ENCODE results near the gene UNKL. TPM values are rescaled to one million over a fixed set of nuclear protein-coding genes. Genes with fewer than 3 reads are reported as not detected.

UNKL gene
- total and polyA plus RNA-seq, 7 experiments from 2014 or later, result 4.0 to 152 (median 95.3) TPM

DNA sequence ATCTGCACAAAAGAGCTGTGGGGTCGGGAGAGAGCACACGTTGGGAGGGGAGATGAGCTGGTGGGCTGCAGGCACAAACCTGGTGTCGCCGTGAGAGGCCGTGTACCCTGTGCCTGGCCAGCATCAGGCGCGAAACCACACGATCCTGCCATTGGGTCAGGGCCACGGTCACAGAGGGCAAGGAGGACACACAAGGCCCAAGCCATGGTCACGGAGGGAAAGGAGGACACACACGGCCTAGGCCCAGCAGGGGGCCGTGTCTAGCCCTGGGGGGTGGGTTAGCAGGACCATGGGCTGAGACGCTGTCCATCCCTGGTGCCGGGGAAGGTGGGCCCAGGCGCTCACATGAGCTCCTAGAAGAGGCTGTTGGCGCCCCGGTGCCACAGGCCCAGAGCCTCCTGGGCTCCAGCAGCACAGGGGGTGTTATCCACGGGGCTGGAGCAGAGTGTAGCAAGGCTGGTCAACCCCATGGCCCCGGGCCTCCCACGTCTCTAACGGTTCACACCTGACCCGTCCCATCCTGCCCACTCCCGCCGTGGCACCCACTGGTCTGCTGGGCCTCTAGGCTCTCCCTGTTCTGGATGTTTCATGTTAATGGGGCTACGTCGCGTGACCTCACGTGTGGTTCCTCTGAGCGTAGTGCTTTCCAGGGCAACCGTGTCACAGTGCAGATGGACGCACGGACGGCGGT, 37.3 kb upstream of the UNKL start:
- no peaks in the 10 kb centered on the region for H3K4me1 Mint-ChIP-seq
- Histone ChIP-seq H3K4me1 (ENCODE audit: control insufficient read depth in 2 of 2, insufficient read depth in 2 of 2, low read length in 2 of 2) (no peaks in the 10 kb centered on the region), H3K27ac (ENCODE audit: low read depth, low read length) (no peak overlapping the region), H3K36me3 (ENCODE audit: control insufficient read depth in 2 of 3, insufficient read depth in 3 of 3, low read length in 3 of 3) (peaks cover 0 to 95% (median 4%) of the 10 kb centered on the region in 3 experiments), H3K9me3 (ENCODE audit: control insufficient read depth in 2 of 3, low read length in 3 of 3) (no peaks in the 10 kb centered on the region), H3K27me3 (ENCODE audit: control insufficient read depth in 2 of 2, insufficient read depth in 2 of 2, low read length in 2 of 2) (no peaks in the 10 kb centered on the region), H3K4me3 (ENCODE audit: low read length) (no peak overlapping the region)
- intact Hi-C loops (cut with micrococcal nuclease), result no loop called here
- ChIA-PET POLR2A (no interaction called here), CTCF (no interaction called here)
- DNase-seq (no peak), ATAC-seq (no peak)
- peak overlapping the region in 2 of 9 donors; percentile 41 to 70 for H3K27ac Mint-ChIP-seq
- H3K27me3 Mint-ChIP-seq, result no peaks in the 10 kb centered on the region
- peaks cover 0 to 8% (median 0%) of the 10 kb centered on the region in 5 donors for H3K36me3 Mint-ChIP-seq
- no peaks in the 10 kb centered on the region for H3K9me3 Mint-ChIP-seq
- H3K4me3 Mint-ChIP-seq, result no peak overlapping the region

GRCh38 chr16:1450841-1451240, 36.3 kb upstream of the UNKL start:
- no peaks in the 10 kb centered on the region for H3K27me3 Mint-ChIP-seq
- peaks cover 0 to 7% (median 0%) of the 10 kb centered on the region in 5 donors for H3K36me3 Mint-ChIP-seq
- ATAC-seq (no peak), DNase-seq (no peak)
- POLR2A ChIA-PET, result no interaction called here
- H3K4me1 ChIP-seq (ENCODE audit: control insufficient read depth in 2 of 2, insufficient read depth in 2 of 2, low read length in 2 of 2), result no peaks in the 10 kb centered on the region
- peaks cover 0 to 98% (median 4%) of the 10 kb centered on the region in 3 experiments for H3K36me3 ChIP-seq (ENCODE audit: control insufficient read depth in 2 of 3, insufficient read depth in 3 of 3, low read length in 3 of 3)
- H3K4me1 Mint-ChIP-seq, result no peaks in the 10 kb centered on the region
- CTCF ChIA-PET, result no interaction called here
- H3K4me3 ChIP-seq (ENCODE audit: low read length), result no peak overlapping the region
- H3K27me3 ChIP-seq (ENCODE audit: control insufficient read depth in 2 of 2, insufficient read depth in 2 of 2, low read length in 2 of 2), result no peaks in the 10 kb centered on the region
- H3K9me3 Mint-ChIP-seq, result no peaks in the 10 kb centered on the region
- no peaks in the 10 kb centered on the region for H3K9me3 ChIP-seq (ENCODE audit: control insufficient read depth in 2 of 3, low read length in 3 of 3)
- H3K27ac Mint-ChIP-seq, result no peak overlapping the region
- no peak overlapping the region for H3K27ac ChIP-seq (ENCODE audit: low read depth, low read length)
- intact Hi-C loops (cut with micrococcal nuclease), result no loop called here
- no peak overlapping the region for H3K4me3 Mint-ChIP-seq

DNA sequence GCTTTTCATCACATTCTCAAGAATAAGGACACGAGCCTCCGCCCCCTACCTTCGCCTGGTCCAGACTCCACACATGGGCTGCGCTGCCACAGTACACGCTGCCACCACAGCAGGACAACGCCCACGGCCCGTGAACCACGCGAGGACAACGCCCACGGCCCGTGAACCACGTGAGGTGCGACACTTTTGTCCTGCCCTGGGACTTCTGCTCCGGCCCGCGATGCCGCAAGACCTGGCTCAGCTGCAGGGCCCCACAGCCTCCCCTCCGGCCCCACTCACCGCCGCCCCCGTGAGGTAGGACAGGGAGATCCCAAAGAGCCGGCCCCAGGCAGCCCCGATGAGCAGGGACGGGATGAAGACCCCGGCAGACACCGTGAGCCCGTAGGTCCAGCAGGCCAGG, 35.7 kb upstream of the UNKL start:
- peaks cover 0 to 7% (median 0%) of the 10 kb centered on the region in 5 donors for H3K36me3 Mint-ChIP-seq
- no peaks in the 10 kb centered on the region for H3K9me3 Mint-ChIP-seq
- CTCF ChIA-PET, result no interaction called here

DNA sequence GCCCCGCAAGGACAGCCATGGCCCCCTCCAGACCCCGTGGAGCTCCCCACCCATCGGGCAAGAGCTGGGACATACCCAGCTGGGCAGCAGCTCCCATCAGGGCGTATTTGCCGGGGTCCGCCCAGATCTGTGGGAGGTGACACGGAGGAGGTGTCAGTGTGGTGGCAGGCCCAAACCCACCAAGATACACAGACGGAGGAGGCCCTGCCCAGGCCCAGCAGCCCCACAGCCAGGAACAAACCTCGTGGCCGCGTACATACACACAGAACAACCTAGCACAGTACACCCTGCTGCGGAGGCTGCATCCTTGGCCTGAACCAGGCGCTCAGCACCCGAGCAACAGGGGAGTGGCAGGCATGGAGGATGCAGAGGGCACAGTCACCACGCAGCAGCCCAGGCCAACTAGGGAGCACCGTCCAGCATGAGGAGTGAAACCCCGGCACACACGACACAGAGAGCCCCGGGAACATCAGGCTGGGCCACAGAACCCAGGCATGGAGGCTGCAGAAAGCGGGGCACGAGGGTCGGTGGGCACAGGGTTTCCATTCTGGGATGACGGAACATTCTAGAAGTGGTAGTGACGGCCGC, 34.8 kb upstream of the UNKL start:
- no peak overlapping the region for H3K4me3 ChIP-seq (ENCODE audit: low read length)
- ChIA-PET POLR2A (no interaction called here), CTCF (no interaction called here)
- ATAC-seq (no peak), DNase-seq (no peak)
- H3K27me3 ChIP-seq (ENCODE audit: control insufficient read depth in 2 of 2, insufficient read depth in 2 of 2, low read length in 2 of 2), result no peaks in the 10 kb centered on the region
- H3K27ac ChIP-seq (ENCODE audit: low read depth, low read length), result no peak overlapping the region
- no peaks in the 10 kb centered on the region for H3K4me1 Mint-ChIP-seq
- H3K36me3 ChIP-seq (ENCODE audit: control insufficient read depth in 2 of 3, insufficient read depth in 3 of 3, low read length in 3 of 3), result peaks cover 0 to 87% (median 4%) of the 10 kb centered on the region in 3 experiments
- intact Hi-C loops (cut with micrococcal nuclease), result no loop called here
- H3K9me3 ChIP-seq (ENCODE audit: control insufficient read depth in 2 of 3, low read length in 3 of 3), result no peaks in the 10 kb centered on the region
- no peak overlapping the region for H3K27ac Mint-ChIP-seq
- no peaks in the 10 kb centered on the region for H3K4me1 ChIP-seq (ENCODE audit: control insufficient read depth in 2 of 2, insufficient read depth in 2 of 2, low read length in 2 of 2)
- no peaks in the 10 kb centered on the region for H3K9me3 Mint-ChIP-seq
- H3K27me3 Mint-ChIP-seq, result no peaks in the 10 kb centered on the region
- no peak overlapping the region for H3K4me3 Mint-ChIP-seq
- peaks cover 0 to 7% (median 0%) of the 10 kb centered on the region in 5 donors for H3K36me3 Mint-ChIP-seq

More for the DNA sequence above, 35.7 kb upstream of the UNKL start:
- Histone ChIP-seq H3K9me3 (ENCODE audit: control insufficient read depth in 2 of 3, low read length in 3 of 3) (no peaks in the 10 kb centered on the region), H3K4me3 (ENCODE audit: low read length) (no peak overlapping the region), H3K27ac (ENCODE audit: low read depth, low read length) (no peak overlapping the region), H3K4me1 (ENCODE audit: control insufficient read depth in 2 of 2, insufficient read depth in 2 of 2, low read length in 2 of 2) (no peaks in the 10 kb centered on the region), H3K36me3 (ENCODE audit: control insufficient read depth in 2 of 3, insufficient read depth in 3 of 3, low read length in 3 of 3) (peaks cover 0 to 97% (median 4%) of the 10 kb centered on the region in 3 experiments), H3K27me3 (ENCODE audit: control insufficient read depth in 2 of 2, insufficient read depth in 2 of 2, low read length in 2 of 2) (no peaks in the 10 kb centered on the region)
- Mint-ChIP-seq H3K27me3 (no peaks in the 10 kb centered on the region), H3K4me1 (no peaks in the 10 kb centered on the region), H3K27ac (peak overlapping the region in 1 of 9 donors; percentile 59), H3K4me3 (no peak overlapping the region)
- POLR2A ChIA-PET, result no interaction called here
- intact Hi-C loops (cut with micrococcal nuclease), result no loop called here
- DNase-seq (no peak), ATAC-seq (no peak)

DNA sequence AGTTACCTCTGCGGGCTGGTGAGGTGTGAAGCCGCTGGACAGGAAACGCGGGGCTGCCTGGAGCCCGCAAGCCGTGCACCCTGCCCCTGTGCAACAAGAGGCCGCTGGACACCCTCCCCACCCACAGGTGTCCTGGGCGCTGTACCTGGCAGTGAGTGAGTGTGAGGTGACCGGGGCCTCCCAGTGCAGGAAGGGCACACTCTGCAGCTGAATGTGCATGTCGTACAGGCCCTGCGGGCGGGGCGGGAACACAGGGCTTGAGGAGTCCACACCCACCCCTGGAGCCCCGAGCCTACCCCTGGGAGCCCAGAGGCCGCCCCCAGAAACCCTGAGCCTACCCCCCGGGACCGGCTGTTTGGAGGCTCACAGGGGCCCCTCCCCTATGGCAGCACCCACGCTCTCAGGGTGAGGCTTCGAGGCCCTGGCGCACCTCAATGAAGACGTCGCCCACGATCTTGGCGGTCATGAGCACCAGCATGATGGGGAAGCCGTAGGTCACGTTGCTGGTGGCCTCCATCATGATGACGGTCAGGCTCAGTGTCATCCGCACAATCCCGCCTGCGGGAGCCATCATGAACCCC, 34.1 kb upstream of the UNKL start:
- CTCF ChIA-PET, result no interaction called here
- no peaks in the 10 kb centered on the region for H3K4me1 Mint-ChIP-seq
- no peaks in the 10 kb centered on the region for H3K27me3 Mint-ChIP-seq
- Histone ChIP-seq H3K4me1 (ENCODE audit: control insufficient read depth in 2 of 2, insufficient read depth in 2 of 2, low read length in 2 of 2) (no peaks in the 10 kb centered on the region), H3K27me3 (ENCODE audit: control insufficient read depth in 2 of 2, insufficient read depth in 2 of 2, low read length in 2 of 2) (no peaks in the 10 kb centered on the region), H3K27ac (ENCODE audit: low read depth, low read length) (no peak overlapping the region), H3K9me3 (ENCODE audit: control insufficient read depth in 2 of 3, low read length in 3 of 3) (no peaks in the 10 kb centered on the region), H3K36me3 (ENCODE audit: control insufficient read depth in 2 of 3, insufficient read depth in 3 of 3, low read length in 3 of 3) (peaks cover 0 to 81% (median 3%) of the 10 kb centered on the region in 3 experiments), H3K4me3 (ENCODE audit: low read length) (no peak overlapping the region)
- H3K27ac Mint-ChIP-seq, result no peak overlapping the region
- peaks cover 0 to 7% (median 0%) of the 10 kb centered on the region in 5 donors for H3K36me3 Mint-ChIP-seq
- DNase-seq (no peak), ATAC-seq (no peak)
- POLR2A ChIA-PET, result no interaction called here
- intact Hi-C loops (cut with micrococcal nuclease), result no loop called here
- no peak overlapping the region for H3K4me3 Mint-ChIP-seq
- H3K9me3 Mint-ChIP-seq, result no peaks in the 10 kb centered on the region

- H3K36me3 Mint-ChIP-seq, result peaks cover 0 to 7% (median 0%) of the 10 kb centered on the region in 5 donors
- CTCF ChIA-PET, result no interaction called here
- intact Hi-C loops (cut with micrococcal nuclease), result no loop called here
- H3K36me3 ChIP-seq (ENCODE audit: control insufficient read depth in 2 of 3, insufficient read depth in 3 of 3, low read length in 3 of 3), result peaks cover 0 to 74% (median 0%) of the 10 kb centered on the region in 3 experiments
- no peaks in the 10 kb centered on the region for H3K27me3 Mint-ChIP-seq
- no peak overlapping the region for H3K4me3 ChIP-seq (ENCODE audit: low read length)
- H3K9me3 ChIP-seq (ENCODE audit: control insufficient read depth in 2 of 3, low read length in 3 of 3), result no peaks in the 10 kb centered on the region
- no peak overlapping the region for H3K27ac Mint-ChIP-seq
- DNase-seq, result no peak
- POLR2A ChIA-PET, result no interaction called here
- no peaks in the 10 kb centered on the region for H3K4me1 ChIP-seq (ENCODE audit: control insufficient read depth in 2 of 2, insufficient read depth in 2 of 2, low read length in 2 of 2)
- no peak overlapping the region for H3K27ac ChIP-seq (ENCODE audit: low read depth, low read length)
- no peaks in the 10 kb centered on the region for H3K9me3 Mint-ChIP-seq
- no peaks in the 10 kb centered on the region for H3K27me3 ChIP-seq (ENCODE audit: control insufficient read depth in 2 of 2, insufficient read depth in 2 of 2, low read length in 2 of 2)
- no peak for ATAC-seq
- H3K4me3 Mint-ChIP-seq, result no peak overlapping the region
- H3K4me1 Mint-ChIP-seq, result no peaks in the 10 kb centered on the region
These were observed 33.5 kb upstream of the UNKL start for GRCh38 chr16:1447965-1448364.

All from naive thymus-derived CD4-positive, alpha-beta T cell (primary cell).